Measurements from ENCODE around the gene GPR32. TPM values are rescaled to one million over a fixed set of nuclear protein-coding genes. Genes with fewer than 3 reads are reported as not detected.
"Not testable (repeated sequence)": the region's sequence is repeated elsewhere in the genome, so short reads cannot be mapped to it uniquely, and the experiment has no call there.

The GPR32 gene
- polyA plus RNA-seq, 1 donor from 2014 or later, result not detected

DNA sequence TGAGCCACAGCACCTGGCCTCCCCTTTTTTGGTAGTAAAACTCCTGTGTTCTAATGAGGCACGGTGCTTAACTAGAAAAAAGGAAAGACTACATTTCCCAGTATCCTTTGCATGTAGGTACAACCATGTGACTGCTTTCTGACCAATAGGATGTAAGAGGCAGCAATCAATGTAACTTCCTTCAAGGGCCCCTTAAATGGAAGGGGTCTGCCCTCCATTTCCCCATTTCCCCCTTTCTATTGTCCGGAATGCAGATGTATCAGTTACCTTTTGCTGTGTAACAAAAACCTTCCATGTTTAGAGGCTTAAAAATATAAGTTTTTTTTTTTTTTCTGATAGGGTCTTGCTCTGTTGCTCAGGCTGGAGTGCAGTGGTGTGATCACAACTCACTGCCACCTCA, 2.2 kb downstream of the GPR32 start:
- Histone ChIP-seq H3K9ac (ENCODE audit: low read length) (no peak overlapping the region), H3K4me3 (ENCODE audit: low read length) (no peak overlapping the region), H3K79me2 (replicated peaks; ENCODE audit: insufficient read depth, low read length) (no peaks in the 10 kb centered on the region), H3K9me2 (ENCODE audit: insufficient read depth, low read length) (no peaks in the 10 kb centered on the region), H2AFZ (ENCODE audit: low read depth, low read length) (no peak overlapping the region), H4K20me1 (ENCODE audit: insufficient read depth) (no peaks in the 10 kb centered on the region), H3F3A (ENCODE audit: insufficient read depth, low read length, poor library complexity, severe bottlenecking) (no peaks in the 10 kb centered on the region), H3K9me3 (ENCODE audit: low read length) (no peaks in the 10 kb centered on the region), H3K36me3 (ENCODE audit: insufficient read depth, low read length) (no peaks in the 10 kb centered on the region), H3K27ac (ENCODE audit: low read length) (no peak overlapping the region), H3K27me3 (ENCODE audit: insufficient read depth, low read depth, low read length) (peaks cover 6% of the 10 kb centered on the region), H3K4me2 (ENCODE audit: low read length) (no peak overlapping the region)
- TF ChIP-seq EP300 (conservative IDR thresholded peaks at IDR 0.05; ENCODE audit: poor library complexity, severe bottlenecking), result no peak
- TF ChIP-seq POLR2AphosphoS5 (IDR thresholded peaks at IDR 0.05), result no peak
- TF ChIP-seq SMC3 (conservative IDR thresholded peaks at IDR 0.05; ENCODE audit: poor library complexity), result no peak
- TF ChIP-seq MXI1 (conservative IDR thresholded peaks at IDR 0.05; ENCODE audit: poor library complexity, severe bottlenecking), result no peak
- no peak for TF ChIP-seq RAD21 (conservative IDR thresholded peaks at IDR 0.05)
- TF ChIP-seq, protein P1, sequence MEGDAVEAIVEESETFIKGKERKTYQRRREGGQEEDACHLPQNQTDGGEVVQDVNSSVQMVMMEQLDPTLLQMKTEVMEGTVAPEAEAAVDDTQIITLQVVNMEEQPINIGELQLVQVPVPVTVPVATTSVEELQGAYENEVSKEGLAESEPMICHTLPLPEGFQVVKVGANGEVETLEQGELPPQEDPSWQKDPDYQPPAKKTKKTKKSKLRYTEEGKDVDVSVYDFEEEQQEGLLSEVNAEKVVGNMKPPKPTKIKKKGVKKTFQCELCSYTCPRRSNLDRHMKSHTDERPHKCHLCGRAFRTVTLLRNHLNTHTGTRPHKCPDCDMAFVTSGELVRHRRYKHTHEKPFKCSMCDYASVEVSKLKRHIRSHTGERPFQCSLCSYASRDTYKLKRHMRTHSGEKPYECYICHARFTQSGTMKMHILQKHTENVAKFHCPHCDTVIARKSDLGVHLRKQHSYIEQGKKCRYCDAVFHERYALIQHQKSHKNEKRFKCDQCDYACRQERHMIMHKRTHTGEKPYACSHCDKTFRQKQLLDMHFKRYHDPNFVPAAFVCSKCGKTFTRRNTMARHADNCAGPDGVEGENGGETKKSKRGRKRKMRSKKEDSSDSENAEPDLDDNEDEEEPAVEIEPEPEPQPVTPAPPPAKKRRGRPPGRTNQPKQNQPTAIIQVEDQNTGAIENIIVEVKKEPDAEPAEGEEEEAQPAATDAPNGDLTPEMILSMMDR (IDR thresholded peaks at IDR 0.05; ENCODE audit: poor library complexity, severe bottlenecking), result no peak
- TF ChIP-seq EZH2 (IDR thresholded peaks at IDR 0.05; ENCODE audit: borderline replicate concordance, insufficient read depth, low read length, poor library complexity, severe bottlenecking), result no peak
- TF ChIP-seq, protein P2, sequence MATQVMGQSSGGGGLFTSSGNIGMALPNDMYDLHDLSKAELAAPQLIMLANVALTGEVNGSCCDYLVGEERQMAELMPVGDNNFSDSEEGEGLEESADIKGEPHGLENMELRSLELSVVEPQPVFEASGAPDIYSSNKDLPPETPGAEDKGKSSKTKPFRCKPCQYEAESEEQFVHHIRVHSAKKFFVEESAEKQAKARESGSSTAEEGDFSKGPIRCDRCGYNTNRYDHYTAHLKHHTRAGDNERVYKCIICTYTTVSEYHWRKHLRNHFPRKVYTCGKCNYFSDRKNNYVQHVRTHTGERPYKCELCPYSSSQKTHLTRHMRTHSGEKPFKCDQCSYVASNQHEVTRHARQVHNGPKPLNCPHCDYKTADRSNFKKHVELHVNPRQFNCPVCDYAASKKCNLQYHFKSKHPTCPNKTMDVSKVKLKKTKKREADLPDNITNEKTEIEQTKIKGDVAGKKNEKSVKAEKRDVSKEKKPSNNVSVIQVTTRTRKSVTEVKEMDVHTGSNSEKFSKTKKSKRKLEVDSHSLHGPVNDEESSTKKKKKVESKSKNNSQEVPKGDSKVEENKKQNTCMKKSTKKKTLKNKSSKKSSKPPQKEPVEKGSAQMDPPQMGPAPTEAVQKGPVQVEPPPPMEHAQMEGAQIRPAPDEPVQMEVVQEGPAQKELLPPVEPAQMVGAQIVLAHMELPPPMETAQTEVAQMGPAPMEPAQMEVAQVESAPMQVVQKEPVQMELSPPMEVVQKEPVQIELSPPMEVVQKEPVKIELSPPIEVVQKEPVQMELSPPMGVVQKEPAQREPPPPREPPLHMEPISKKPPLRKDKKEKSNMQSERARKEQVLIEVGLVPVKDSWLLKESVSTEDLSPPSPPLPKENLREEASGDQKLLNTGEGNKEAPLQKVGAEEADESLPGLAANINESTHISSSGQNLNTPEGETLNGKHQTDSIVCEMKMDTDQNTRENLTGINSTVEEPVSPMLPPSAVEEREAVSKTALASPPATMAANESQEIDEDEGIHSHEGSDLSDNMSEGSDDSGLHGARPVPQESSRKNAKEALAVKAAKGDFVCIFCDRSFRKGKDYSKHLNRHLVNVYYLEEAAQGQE (IDR thresholded peaks at IDR 0.05; ENCODE audit: borderline replicate concordance), result no peak
- TF ChIP-seq TAF1 (IDR thresholded peaks at IDR 0.05; ENCODE audit: low read depth), result no peak

DNA sequence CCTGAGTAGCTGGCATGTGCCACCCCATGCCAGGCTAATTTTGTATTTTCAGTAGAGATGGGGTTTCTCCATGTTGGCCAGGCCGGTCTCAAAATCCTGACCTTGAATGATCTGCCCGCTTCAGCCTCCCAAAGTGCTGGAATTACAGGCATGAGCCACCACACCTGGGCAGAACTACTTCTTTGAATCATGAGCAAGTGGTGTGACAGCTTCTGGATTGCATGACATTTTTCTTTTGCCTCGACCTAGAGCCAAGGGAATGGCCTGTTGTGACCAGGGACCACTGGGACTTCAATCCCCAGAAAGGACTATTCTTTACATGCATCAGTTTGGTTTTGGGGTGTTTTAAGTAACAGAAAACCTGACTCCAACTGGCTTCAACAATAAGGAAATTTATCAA, 2.6 kb downstream of the GPR32 start:
- H3K9me2 ChIP-seq (ENCODE audit: insufficient read depth, low read length); H3K4me3 ChIP-seq (ENCODE audit: low read length); H3F3A ChIP-seq (ENCODE audit: insufficient read depth, low read length, poor library complexity, severe bottlenecking); H3K9ac ChIP-seq (ENCODE audit: low read length); H4K20me1 ChIP-seq (ENCODE audit: insufficient read depth); H3K4me2 ChIP-seq (ENCODE audit: low read length); H2AFZ ChIP-seq (ENCODE audit: low read depth, low read length); H3K36me3 ChIP-seq (ENCODE audit: insufficient read depth, low read length); H3K27ac ChIP-seq (ENCODE audit: low read length); H3K9me3 ChIP-seq (ENCODE audit: low read length); H3K79me2 ChIP-seq (replicated peaks; ENCODE audit: insufficient read depth, low read length): not testable (repeated sequence)
- peaks cover 11% of the 10 kb centered on the region for H3K27me3 ChIP-seq (ENCODE audit: insufficient read depth, low read depth, low read length)

DNA sequence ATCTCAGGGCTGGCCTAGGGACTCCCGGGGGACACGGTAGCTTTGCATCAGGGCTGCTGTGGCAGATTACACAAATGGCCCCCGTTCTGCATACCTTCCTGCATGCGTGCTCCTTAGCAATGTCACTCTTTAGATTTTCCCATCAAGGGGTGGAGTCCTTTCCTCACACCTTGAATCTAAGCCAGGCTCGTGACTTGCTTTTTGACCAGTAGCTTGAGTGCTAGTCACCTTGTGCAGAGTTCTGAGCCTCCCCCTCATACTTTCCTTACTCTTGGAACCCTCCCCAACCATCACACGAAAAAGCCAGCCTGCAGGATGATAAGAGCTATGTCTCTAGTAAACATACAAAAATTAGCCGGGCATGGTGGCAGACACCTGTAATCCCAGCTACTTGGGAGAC, 3.2 kb downstream of the GPR32 start:
- not testable (repeated sequence) for H2AFZ ChIP-seq (ENCODE audit: low read depth, low read length); H4K20me1 ChIP-seq (ENCODE audit: insufficient read depth); H3K27ac ChIP-seq (ENCODE audit: low read length); H3K4me2 ChIP-seq (ENCODE audit: low read length); H3K9ac ChIP-seq (ENCODE audit: low read length); H3K9me2 ChIP-seq (ENCODE audit: insufficient read depth, low read length); H3K79me2 ChIP-seq (replicated peaks; ENCODE audit: insufficient read depth, low read length); H3K4me3 ChIP-seq (ENCODE audit: low read length); H3K9me3 ChIP-seq (ENCODE audit: low read length); H3K36me3 ChIP-seq (ENCODE audit: insufficient read depth, low read length); H3F3A ChIP-seq (ENCODE audit: insufficient read depth, low read length, poor library complexity, severe bottlenecking)
- peaks cover 16% of the 10 kb centered on the region for H3K27me3 ChIP-seq (ENCODE audit: insufficient read depth, low read depth, low read length)

Measured in neural cell (in vitro differentiated cells).